Adrenal gland (tissue), 5 donors: ENCODE results near the gene RNF217.

Experiments
- POLR2A ChIP-seq, 2 donors: fragments of 450-650 bp; IDR thresholded peaks; one replicate each; pipeline ENCODE4 v1.6.1; 2017; ENCODE audit warnings: antibody characterized with exemption in 2 of 2, mild to moderate bottlenecking in 2 of 2, moderate library complexity in 1 of 2
- TF ChIP-seq, protein P1 (sequence below), 6 experiments: fragments of 450-650 bp in 4 of 6; fragments of 200-600 bp in 2 of 6; sonication (generic) in 1 of 6; IDR thresholded peaks; 1 replicate in 5 of 6; 2 replicates in 1 of 6; pipeline versions ENCODE4 v1.5.1 to v1.8.0; 2016 to 2021; ENCODE audit warnings: antibody characterized with exemption in 6 of 6, mild to moderate bottlenecking in 2 of 6, moderate library complexity in 1 of 6
- donor health status: DM: no; HTN: no; CAD: no.

DNA sequence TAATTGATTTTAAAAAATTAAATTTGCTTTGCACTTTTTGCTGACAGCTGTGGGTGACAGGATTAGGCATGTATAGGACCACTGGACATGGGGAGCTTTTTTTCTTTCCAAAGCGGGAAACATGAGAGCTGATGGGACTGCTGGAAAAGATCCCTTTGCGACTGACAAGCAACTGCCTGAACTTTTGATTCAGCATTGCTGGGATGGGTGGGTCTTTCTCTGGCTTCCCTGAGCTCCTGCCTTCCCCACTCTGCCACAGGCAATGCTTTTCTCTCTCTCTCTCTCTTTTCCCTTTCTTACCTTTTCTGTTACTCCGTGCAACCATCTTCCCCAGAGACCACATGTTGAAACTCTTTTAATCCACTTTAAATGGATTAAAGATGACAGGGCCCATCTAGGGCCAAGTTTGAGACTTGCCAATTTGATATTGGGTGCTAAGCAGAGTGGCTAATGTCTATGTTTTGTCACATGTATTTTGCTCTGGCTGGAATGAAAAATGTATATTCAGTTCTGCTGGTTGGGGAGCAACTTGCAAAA, 157.9 kb downstream of the RNF217 start:
- TF ChIP-seq, protein P1, sequence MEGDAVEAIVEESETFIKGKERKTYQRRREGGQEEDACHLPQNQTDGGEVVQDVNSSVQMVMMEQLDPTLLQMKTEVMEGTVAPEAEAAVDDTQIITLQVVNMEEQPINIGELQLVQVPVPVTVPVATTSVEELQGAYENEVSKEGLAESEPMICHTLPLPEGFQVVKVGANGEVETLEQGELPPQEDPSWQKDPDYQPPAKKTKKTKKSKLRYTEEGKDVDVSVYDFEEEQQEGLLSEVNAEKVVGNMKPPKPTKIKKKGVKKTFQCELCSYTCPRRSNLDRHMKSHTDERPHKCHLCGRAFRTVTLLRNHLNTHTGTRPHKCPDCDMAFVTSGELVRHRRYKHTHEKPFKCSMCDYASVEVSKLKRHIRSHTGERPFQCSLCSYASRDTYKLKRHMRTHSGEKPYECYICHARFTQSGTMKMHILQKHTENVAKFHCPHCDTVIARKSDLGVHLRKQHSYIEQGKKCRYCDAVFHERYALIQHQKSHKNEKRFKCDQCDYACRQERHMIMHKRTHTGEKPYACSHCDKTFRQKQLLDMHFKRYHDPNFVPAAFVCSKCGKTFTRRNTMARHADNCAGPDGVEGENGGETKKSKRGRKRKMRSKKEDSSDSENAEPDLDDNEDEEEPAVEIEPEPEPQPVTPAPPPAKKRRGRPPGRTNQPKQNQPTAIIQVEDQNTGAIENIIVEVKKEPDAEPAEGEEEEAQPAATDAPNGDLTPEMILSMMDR (IDR thresholded peaks at IDR 0.05) = no peak
- TF ChIP-seq POLR2A (IDR thresholded peaks at IDR 0.05) = no peak
